ENCODE data around the gene ZNF625.

The ZNF625 gene

DNA sequence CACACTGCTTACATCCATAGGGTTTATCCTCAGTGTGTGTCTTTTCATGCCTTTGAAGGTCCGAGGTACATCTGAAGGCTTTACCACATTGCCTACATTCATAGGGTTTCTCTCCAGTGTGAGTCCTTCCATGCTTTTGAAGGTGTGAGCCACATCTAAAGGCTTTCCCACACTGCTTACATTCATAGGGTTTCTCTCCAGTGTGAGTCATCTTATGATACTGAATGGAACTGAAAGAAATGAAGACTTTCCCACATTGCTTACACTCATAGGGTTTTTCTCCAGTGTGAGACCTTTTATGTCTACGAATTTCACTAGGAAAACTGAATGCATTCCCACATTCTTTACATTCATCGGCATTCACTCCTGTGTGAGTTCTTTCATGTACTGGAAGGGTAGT lies 23.5 kb downstream of the ZNF625 start:
- Histone ChIP-seq H3K4me3 (ENCODE audit: low read depth, low read length) (no peak overlapping the region), H3K9me3 (peaks cover 8% of the 10 kb centered on the region; the same call in 1 of the 2 replicates), H3K36me3 (peaks cover 29% of the 10 kb centered on the region), H3K4me1 (no peaks in the 10 kb centered on the region), H3K27me3 (no peaks in the 10 kb centered on the region)
- TF ChIP-seq, protein P1, sequence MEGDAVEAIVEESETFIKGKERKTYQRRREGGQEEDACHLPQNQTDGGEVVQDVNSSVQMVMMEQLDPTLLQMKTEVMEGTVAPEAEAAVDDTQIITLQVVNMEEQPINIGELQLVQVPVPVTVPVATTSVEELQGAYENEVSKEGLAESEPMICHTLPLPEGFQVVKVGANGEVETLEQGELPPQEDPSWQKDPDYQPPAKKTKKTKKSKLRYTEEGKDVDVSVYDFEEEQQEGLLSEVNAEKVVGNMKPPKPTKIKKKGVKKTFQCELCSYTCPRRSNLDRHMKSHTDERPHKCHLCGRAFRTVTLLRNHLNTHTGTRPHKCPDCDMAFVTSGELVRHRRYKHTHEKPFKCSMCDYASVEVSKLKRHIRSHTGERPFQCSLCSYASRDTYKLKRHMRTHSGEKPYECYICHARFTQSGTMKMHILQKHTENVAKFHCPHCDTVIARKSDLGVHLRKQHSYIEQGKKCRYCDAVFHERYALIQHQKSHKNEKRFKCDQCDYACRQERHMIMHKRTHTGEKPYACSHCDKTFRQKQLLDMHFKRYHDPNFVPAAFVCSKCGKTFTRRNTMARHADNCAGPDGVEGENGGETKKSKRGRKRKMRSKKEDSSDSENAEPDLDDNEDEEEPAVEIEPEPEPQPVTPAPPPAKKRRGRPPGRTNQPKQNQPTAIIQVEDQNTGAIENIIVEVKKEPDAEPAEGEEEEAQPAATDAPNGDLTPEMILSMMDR (IDR thresholded peaks at IDR 0.05; ENCODE audit: low read depth, low read length): no peak
- no peak for DNase-seq

DNA sequence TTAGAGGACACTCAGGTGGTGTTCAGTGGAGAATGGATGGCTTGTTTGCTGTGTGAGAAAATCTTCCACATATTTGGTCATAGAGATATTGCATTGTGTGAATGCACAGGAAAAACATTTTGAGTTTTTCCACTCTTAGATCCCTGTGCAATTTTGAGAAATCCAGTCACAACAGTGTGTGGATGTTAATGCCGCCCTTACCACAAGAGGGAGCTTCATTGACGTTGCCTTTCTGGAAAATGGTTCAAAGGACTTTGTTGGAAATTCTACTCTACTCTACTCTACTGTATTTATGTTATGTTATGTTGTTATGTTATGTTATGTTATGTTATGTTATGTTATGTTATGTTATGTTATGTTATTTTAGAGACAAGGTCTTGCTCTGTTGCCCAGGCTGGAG lies 29.8 kb downstream of the ZNF625 start:
- H3K36me3 ChIP-seq: no peaks in the 10 kb centered on the region

DNA sequence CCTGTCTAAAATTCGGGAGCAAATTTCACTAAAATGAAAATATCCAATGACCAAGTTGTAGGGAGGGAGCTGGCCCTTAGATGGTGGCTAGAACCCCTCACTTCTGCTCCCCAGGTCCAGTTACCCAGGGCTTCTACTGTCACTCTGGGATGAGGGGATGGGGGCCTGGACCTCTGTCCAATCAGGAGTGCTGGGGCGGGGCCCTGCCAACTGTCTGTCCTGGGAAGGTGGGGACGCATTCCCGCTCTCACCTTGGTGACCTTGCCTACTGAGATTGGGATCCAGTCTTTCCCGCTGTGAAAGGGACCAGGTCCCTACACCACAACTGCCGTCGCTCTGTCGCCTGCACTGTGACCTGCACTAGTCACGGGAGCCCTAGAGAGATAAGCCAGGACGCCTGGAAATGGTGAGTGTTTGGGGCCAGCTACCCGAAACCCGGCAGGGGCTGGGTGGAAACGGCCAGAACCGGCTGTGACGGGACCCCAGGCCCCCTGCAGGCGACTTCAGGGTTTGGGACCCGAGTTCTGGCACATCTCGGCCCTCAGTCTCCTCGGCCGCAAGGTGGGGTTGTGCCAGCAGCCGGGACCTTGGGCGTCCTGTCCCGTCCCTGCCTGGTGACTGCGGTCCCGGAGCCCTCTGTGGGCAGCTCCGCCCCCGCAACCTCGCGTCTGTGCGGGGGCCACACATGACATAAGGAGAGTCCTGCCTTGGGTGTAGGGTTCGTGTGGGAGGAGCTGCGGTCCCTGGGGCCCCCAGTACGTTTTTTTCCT lies 39.1 kb downstream of the ZNF625 start:
- Histone ChIP-seq H3K36me3 (no peaks in the 10 kb centered on the region), H3K9me3 (no peaks in the 10 kb centered on the region), H3K4me1 (no peaks in the 10 kb centered on the region), H3K27me3 (no peaks in the 10 kb centered on the region), H3K4me3 (ENCODE audit: low read depth, low read length) (no peak overlapping the region)
- no peak for DNase-seq
- TF ChIP-seq, protein P1 (IDR thresholded peaks at IDR 0.05; ENCODE audit: low read depth, low read length): no peak

More for the DNA sequence above, 29.8 kb downstream of the ZNF625 start:
- H3K9me3 ChIP-seq: no peaks in the 10 kb centered on the region
- H3K4me1 ChIP-seq: no peaks in the 10 kb centered on the region
- peak; percentile 18 for DNase-seq
- H3K4me3 ChIP-seq (ENCODE audit: low read depth, low read length): no peak overlapping the region
- H3K27me3 ChIP-seq: no peaks in the 10 kb centered on the region
- TF ChIP-seq, protein P1 (IDR thresholded peaks at IDR 0.05; ENCODE audit: low read depth, low read length): peak; percentile 68

DNA sequence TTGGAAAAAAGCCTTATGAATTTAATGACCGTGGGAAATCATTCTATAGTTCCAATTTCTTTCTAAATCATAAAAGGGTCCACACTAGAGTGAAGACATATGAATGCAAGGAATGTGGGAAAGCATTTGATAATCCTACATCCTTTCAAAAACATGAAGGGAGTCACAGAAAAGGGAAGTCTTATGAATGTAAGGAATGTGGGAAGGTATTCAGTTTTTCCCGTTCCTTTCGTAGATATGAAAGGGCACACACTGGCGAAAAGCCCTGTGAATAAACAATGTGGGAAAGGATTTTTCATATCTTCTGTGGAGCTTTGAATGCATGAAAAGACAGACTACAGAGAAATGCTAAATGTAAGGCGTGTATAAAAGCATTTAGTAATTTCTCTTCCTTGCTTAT lies 43.4 kb downstream of the ZNF625 start:
- Histone ChIP-seq H3K4me1 (no peaks in the 10 kb centered on the region), H3K9me3 (no peaks in the 10 kb centered on the region), H3K36me3 (no peaks in the 10 kb centered on the region), H3K27me3 (no peaks in the 10 kb centered on the region), H3K4me3 (ENCODE audit: low read depth, low read length) (no peak overlapping the region)
- DNase-seq: no peak
- TF ChIP-seq, protein P1 (IDR thresholded peaks at IDR 0.05; ENCODE audit: low read depth, low read length): no peak

DNA sequence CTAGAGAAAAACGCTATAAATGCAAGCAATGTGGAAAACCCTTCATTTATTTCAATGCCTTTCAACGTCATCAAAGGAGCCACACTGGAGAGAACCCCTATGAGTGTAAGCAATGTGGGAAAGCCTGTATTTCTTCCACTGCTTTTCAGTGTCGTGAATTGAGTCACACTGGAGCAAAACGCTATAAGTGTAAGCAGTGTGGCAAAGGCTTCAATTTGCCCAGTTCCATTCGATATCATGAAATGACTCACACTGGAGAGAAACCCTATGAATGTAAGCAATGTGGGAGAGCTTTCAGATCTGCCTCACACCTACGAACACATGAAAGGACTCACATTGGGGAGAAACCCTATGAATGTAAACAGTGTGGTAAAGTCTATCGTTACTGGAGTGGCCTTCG lies 43.8 kb downstream of the ZNF625 start:
- Histone ChIP-seq H3K27me3 (no peaks in the 10 kb centered on the region), H3K36me3 (no peaks in the 10 kb centered on the region), H3K9me3 (no peaks in the 10 kb centered on the region), H3K4me1 (no peaks in the 10 kb centered on the region), H3K4me3 (ENCODE audit: low read depth, low read length) (no peak overlapping the region)
- no peak for DNase-seq
- TF ChIP-seq, protein P1 (IDR thresholded peaks at IDR 0.05; ENCODE audit: low read depth, low read length): no peak

DNA sequence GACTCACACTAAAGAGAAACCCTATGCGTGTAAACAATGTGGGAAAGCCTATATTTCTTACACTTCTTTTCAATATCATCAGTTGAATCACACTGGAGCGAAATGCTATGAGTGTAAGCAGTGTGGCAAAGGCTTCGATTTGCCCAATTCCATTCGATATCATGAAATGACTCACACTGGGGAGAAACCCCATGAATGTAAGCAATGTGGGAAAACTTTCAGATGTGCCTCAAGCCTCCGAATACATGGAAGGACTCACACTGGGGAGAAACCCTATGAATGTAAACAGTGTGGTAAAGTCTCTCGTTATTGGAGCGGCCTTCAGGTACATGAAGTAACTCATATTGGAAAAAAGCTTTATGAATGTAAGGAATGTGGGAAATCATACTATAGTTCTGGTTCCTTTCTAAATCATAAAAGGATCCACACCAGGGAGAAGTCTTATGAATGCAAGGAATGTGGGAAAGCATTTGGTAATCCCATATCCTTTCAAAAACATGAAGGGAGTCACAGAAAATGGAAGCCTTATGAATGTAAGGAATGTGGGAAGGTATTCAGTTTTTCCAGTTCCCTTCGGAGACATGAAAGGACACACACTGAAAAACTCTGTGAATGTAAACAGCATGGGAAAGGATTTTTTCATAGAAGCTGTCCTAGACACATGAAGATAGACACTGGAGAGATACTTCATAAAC lies 44.4 kb downstream of the ZNF625 start:
- DNase-seq: no peak
- no peaks in the 10 kb centered on the region for H3K36me3 ChIP-seq
- TF ChIP-seq, protein P1 (IDR thresholded peaks at IDR 0.05; ENCODE audit: low read depth, low read length): no peak
- no peaks in the 10 kb centered on the region for H3K9me3 ChIP-seq
- H3K27me3 ChIP-seq: no peaks in the 10 kb centered on the region
- no peak overlapping the region for H3K4me3 ChIP-seq (ENCODE audit: low read depth, low read length)
- no peaks in the 10 kb centered on the region for H3K4me1 ChIP-seq

Data from BE2C (cell line).